Common myeloid progenitor, CD34-positive (primary cell): ENCODE results near the gene NRF1.
"Not testable (repeated sequence)": the region's sequence is repeated elsewhere in the genome, so short reads cannot be mapped to it uniquely, and the experiment has no call there.

ENCODE experiments used
- CTCF ChIA-PET: fragments of 350-600 bp; sonication (Branson Sonifier 250); formaldehyde crosslinking; loops from one replicate; lab custom pipeline; 2021; ENCODE audit warnings: antibody characterized with exemption; lab: Charles Lee
- POLR2A ChIA-PET: fragments of 350-600 bp; sonication (Branson Sonifier 250); formaldehyde crosslinking; loops from one replicate; lab custom pipeline; 2021; ENCODE audit warnings: antibody characterized with exemption; lab: Charles Lee
- DNase-seq, 3 donors: peaks; one replicate each; pipeline versions ENCODE4 v3.0.0 to v3.0.0-alpha.2; 2013
- H3K27ac ChIP-seq, 2 experiments: 1 replicate in 1 of 2; 2 replicates in 1 of 2; pipeline ENCODE4 v1.7.0; 2013; ENCODE audit warnings: inconsistent platforms in 2 of 2, low read length in 2 of 2, mild to moderate bottlenecking in 2 of 2, low read depth in 1 of 2, moderate library complexity in 1 of 2; ENCODE audit not compliant: severe bottlenecking in 2 of 2, insufficient read depth in 1 of 2, poor library complexity in 1 of 2
- H3K27me3 ChIP-seq, 5 experiments: replicated peaks in 2 of 5; 1 replicate in 3 of 5; 2 replicates in 2 of 5; pipeline versions ENCODE4 v1.6.1 to v1.7.0; 2013; ENCODE audit warnings: low read length in 4 of 5, mild to moderate bottlenecking in 2 of 5, moderate library complexity in 2 of 5, inconsistent platforms in 1 of 5; ENCODE audit not compliant: insufficient read depth in 5 of 5, control insufficient read depth in 4 of 5
- H3K36me3 ChIP-seq, 4 experiments: 1 replicate in 2 of 4; 2 replicates in 2 of 4; pipeline versions ENCODE4 v1.6.1 to v1.7.0; 2013; ENCODE audit warnings: low read length in 3 of 4, control low read depth in 1 of 4, mild to moderate bottlenecking in 1 of 4; ENCODE audit not compliant: control insufficient read depth in 4 of 4, insufficient read depth in 4 of 4
- H3K4me1 ChIP-seq, 4 experiments: 1 replicate in 3 of 4; 2 replicates in 1 of 4; pipeline versions ENCODE4 v1.6.1 to v1.7.1; 2013; ENCODE audit warnings: low read length in 3 of 4, mild to moderate bottlenecking in 3 of 4, control low read depth in 1 of 4, inconsistent platforms in 1 of 4, moderate library complexity in 1 of 4; ENCODE audit not compliant: control insufficient read depth in 4 of 4, insufficient read depth in 4 of 4; ENCODE audit errors: control extremely low read depth in 1 of 4
- H3K4me3 ChIP-seq, 7 experiments: 1 replicate in 4 of 7; 2 replicates in 3 of 7; pipeline versions ENCODE4 v1.5.1 to v1.7.0; 2013; ENCODE audit warnings: mild to moderate bottlenecking in 7 of 7, low read length in 6 of 7, moderate library complexity in 6 of 7, inconsistent platforms in 2 of 7, low read depth in 2 of 7, control low read depth in 1 of 7; ENCODE audit not compliant: insufficient read depth in 4 of 7, control insufficient read depth in 1 of 7; ENCODE audit errors: extremely low read depth in 1 of 7
- H3K9me3 ChIP-seq, 5 experiments: 1 replicate in 4 of 5; 2 replicates in 1 of 5; pipeline versions ENCODE4 v1.6.1 to v1.7.1; 2013; ENCODE audit warnings: low read length in 4 of 5, mild to moderate bottlenecking in 2 of 5, inconsistent platforms in 1 of 5, low read depth in 1 of 5, moderate library complexity in 1 of 5; ENCODE audit not compliant: control insufficient read depth in 4 of 5, insufficient read depth in 2 of 5; ENCODE audit errors: control extremely low read depth in 1 of 5
- WGBS: methylation state at CpG from one replicate; pipeline ENCODE4 v1.1.5; 2013; ENCODE audit not compliant: insufficient coverage; 5-methylcytosine and 5-hydroxymethylcytosine counted together

NRF1 gene

GRCh38 chr7:129591868-129592267 lies 19.7 kb upstream of the NRF1 start:
- Histone ChIP-seq H3K36me3 (no peaks in the 10 kb centered on the region), H3K27me3 (no peaks in the 10 kb centered on the region), H3K27ac (no peak overlapping the region), H3K4me3 (no peak overlapping the region), H3K9me3 (peaks cover 4 to 19% (median 10%) of the 10 kb centered on the region in 5 experiments), H3K4me1 (peaks cover 0 to 9% (median 3%) of the 10 kb centered on the region in 4 experiments)
- POLR2A ChIA-PET = no interaction called here
- 100% methylated on average over 3 of the region's 4 CpGs for WGBS
- no peak for DNase-seq
- CTCF ChIA-PET = no interaction called here

GRCh38 chr7:129596386-129596785 lies 15.1 kb upstream of the NRF1 start:
- H3K27me3 ChIP-seq, POLR2A ChIA-PET, H3K36me3 ChIP-seq, H3K27ac ChIP-seq, H3K4me3 ChIP-seq, H3K9me3 ChIP-seq, DNase-seq, H3K4me1 ChIP-seq: not testable (repeated sequence)
- CTCF ChIA-PET = interaction anchor here (1.7 to 2.8 kb wide), 3 partner anchors 9 to 47 kb away, joined by 6 to 20 read pairs (median 9); no protein-coding TSS in a partner anchor
- no CpG with 5 or more reads among the region's 6 CpGs for WGBS

- ChIA-PET CTCF (interaction anchor here (0.6 to 1.6 kb wide), 5 partner anchors 10 to 337 kb away, joined by 3 to 6 read pairs (median 3); no protein-coding TSS in a partner anchor), POLR2A (no interaction called here)
- H3K4me1 ChIP-seq = peaks cover 0 to 8% (median 3%) of the 10 kb centered on the region in 4 experiments
- peaks cover 0 to 2% (median 0%) of the 10 kb centered on the region in 5 experiments for H3K27me3 ChIP-seq
- no peaks in the 10 kb centered on the region for H3K36me3 ChIP-seq
- no peak overlapping the region for H3K27ac ChIP-seq
- no peak for DNase-seq
- H3K4me3 ChIP-seq = no peak overlapping the region
- no peaks in the 10 kb centered on the region for H3K9me3 ChIP-seq
These were observed 13.8 kb upstream of the NRF1 start for GRCh38 chr7:129597672-129598071.

GRCh38 chr7:129599174-129599573 lies 12.3 kb upstream of the NRF1 start:
- H3K36me3 ChIP-seq = no peaks in the 10 kb centered on the region
- H3K27ac ChIP-seq = no peak overlapping the region
- H3K9me3 ChIP-seq = no peaks in the 10 kb centered on the region
- 97% methylated on average over 5 of the region's 5 CpGs for WGBS
- H3K4me1 ChIP-seq = peaks cover 0 to 8% (median 3%) of the 10 kb centered on the region in 4 experiments
- POLR2A ChIA-PET = no interaction called here
- H3K27me3 ChIP-seq = peaks cover 0 to 2% (median 0%) of the 10 kb centered on the region in 5 experiments
- CTCF ChIA-PET = interaction anchor here (1.6 kb wide), 1 partner anchor 9 kb away, joined by 6 read pairs; no protein-coding TSS in a partner anchor
- no peak overlapping the region for H3K4me3 ChIP-seq
- DNase-seq = no peak

GRCh38 chr7:129603594-129603993 lies 7.9 kb upstream of the NRF1 start:
- POLR2A ChIA-PET, H3K4me3 ChIP-seq, H3K27ac ChIP-seq, H3K9me3 ChIP-seq, H3K27me3 ChIP-seq, DNase-seq: not testable (repeated sequence)
- peaks cover 0 to 14% (median 0%) of the 10 kb centered on the region in 4 experiments for H3K36me3 ChIP-seq
- 73% methylated on average over 3 of the region's 5 CpGs for WGBS
- H3K4me1 ChIP-seq = peaks cover 0 to 19% (median 17%) of the 10 kb centered on the region in 4 experiments
- CTCF ChIA-PET = interaction anchor here (2.2 to 4.3 kb wide), 3 partner anchors 8 to 33 kb away, joined by 5 to 20 read pairs (median 7); partner anchors contain the start of gene NRF1

- CTCF ChIA-PET = interaction anchor here (2.2 to 4.3 kb wide), 3 partner anchors 8 to 33 kb away, joined by 5 to 20 read pairs (median 7); partner anchors contain the start of gene NRF1
- Histone ChIP-seq H3K4me1 (peaks cover 0 to 19% (median 17%) of the 10 kb centered on the region in 4 experiments), H3K36me3 (peaks cover 0 to 17% (median under 1%) of the 10 kb centered on the region in 4 experiments)
- H3K27ac ChIP-seq, DNase-seq, POLR2A ChIA-PET, H3K27me3 ChIP-seq, H3K4me3 ChIP-seq, H3K9me3 ChIP-seq: not testable (repeated sequence)
- no CpG with 5 or more reads among the region's 3 CpGs for WGBS
These were observed 7.5 kb upstream of the NRF1 start for GRCh38 chr7:129604021-129604420.

GRCh38 chr7:129604713-129605437 lies 6.6 kb upstream of the NRF1 start:
- H3K4me1 ChIP-seq = peaks cover 0 to 22% (median 19%) of the 10 kb centered on the region in 4 experiments
- peaks cover 0 to 2% (median 0%) of the 10 kb centered on the region in 5 experiments for H3K27me3 ChIP-seq
- ChIA-PET CTCF (interaction anchor here (1.0 to 4.3 kb wide), 6 partner anchors 8 to 237 kb away, joined by 3 to 20 read pairs (median 6); partner anchors contain the start of gene NRF1), POLR2A (interaction anchor here (0.5 to 1.0 kb wide), 2 partner anchors 10 to 33 kb away, joined by 3 read pairs; no protein-coding TSS in a partner anchor)
- no peak for DNase-seq
- H3K27ac ChIP-seq = no peak overlapping the region
- 98% methylated on average over 8 of the region's 8 CpGs for WGBS
- H3K9me3 ChIP-seq = no peaks in the 10 kb centered on the region
- peaks cover 2 to 26% (median 8%) of the 10 kb centered on the region in 4 experiments for H3K36me3 ChIP-seq
- H3K4me3 ChIP-seq = no peak overlapping the region
